ENCODE measurements around the gene TMEM175. TPM values are rescaled to one million over a fixed set of nuclear protein-coding genes. Genes with fewer than 3 reads are reported as not detected.

The TMEM175 gene
- total and polyA plus RNA-seq, 7 donors, result 4.6 to 42.6 (median 30.5) TPM

GRCh38 chr4:968621-969394 is 36.5 kb downstream of the TMEM175 start:
- WGBS, 2 donors, result 78 to 79% methylated on average over 23 of the region's 23 CpGs
- H3K27ac ChIP-seq, result no peak overlapping the region
- intact Hi-C loops (cut with DNase I), result no loop called here
- no peak for TF ChIP-seq EP300 (IDR thresholded peaks at IDR 0.05)
- no peak for TF ChIP-seq POLR2A (IDR thresholded peaks at IDR 0.05)
- TF ChIP-seq POLR2AphosphoS5 (IDR thresholded peaks at IDR 0.05), result no peak
- no peak for TF ChIP-seq CTCF (IDR thresholded peaks at IDR 0.05)
- peaks cover 0 to 36% (median 32%) of the 10 kb centered on the region in 4 donors for H3K4me1 ChIP-seq
- no peak overlapping the region for H3K4me3 ChIP-seq
- no peak for DNase-seq
- no peaks in the 10 kb centered on the region for H3K9me3 ChIP-seq
- peaks cover 0 to 11% (median 0%) of the 10 kb centered on the region in 4 donors for H3K36me3 ChIP-seq
- peaks cover 0 to 17% (median 16%) of the 10 kb centered on the region in 3 donors for H3K27me3 ChIP-seq

- no peak overlapping the region for H3K4me3 ChIP-seq
- peaks cover 0 to 40% (median 36%) of the 10 kb centered on the region in 4 donors for H3K4me1 ChIP-seq
- H3K36me3 ChIP-seq, result peaks cover 0 to 11% (median 0%) of the 10 kb centered on the region in 4 donors
- H3K27me3 ChIP-seq, result peaks cover 0 to 17% (median 16%) of the 10 kb centered on the region in 3 donors
- no peaks in the 10 kb centered on the region for H3K9me3 ChIP-seq
- WGBS, 2 donors, result 70 to 84% methylated on average over 25 of the region's 25 CpGs
- TF ChIP-seq POLR2AphosphoS5 (IDR thresholded peaks at IDR 0.05) (no peak), CTCF (IDR thresholded peaks at IDR 0.05) (no peak), EP300 (IDR thresholded peaks at IDR 0.05) (no peak), POLR2A (IDR thresholded peaks at IDR 0.05) (no peak)
- intact Hi-C loops (cut with DNase I), result no loop called here
- DNase-seq, result no peak
- no peak overlapping the region for H3K27ac ChIP-seq
Observed at GRCh38 chr4:970046-970745, 37.9 kb downstream of the TMEM175 start.

GRCh38 chr4:970854-971520 is 38.7 kb downstream of the TMEM175 start:
- intact Hi-C loops (cut with DNase I), result no loop called here

More at GRCh38 chr4:970854-971520, 38.7 kb downstream of the TMEM175 start:
- H3K4me1 ChIP-seq, result peaks cover 0 to 40% (median 36%) of the 10 kb centered on the region in 4 donors
- DNase-seq, result no peak
- peaks cover 0 to 5% (median 0%) of the 10 kb centered on the region in 4 donors for H3K36me3 ChIP-seq
- H3K27me3 ChIP-seq, result peaks cover 0 to 17% (median 16%) of the 10 kb centered on the region in 3 donors
- no peak overlapping the region for H3K4me3 ChIP-seq
- H3K9me3 ChIP-seq, result no peaks in the 10 kb centered on the region
- H3K27ac ChIP-seq, result no peak overlapping the region
- 23 to 66% methylated on average over 17 of the region's 17 CpGs for WGBS, 2 donors
- no peak for TF ChIP-seq CTCF (IDR thresholded peaks at IDR 0.05)
- TF ChIP-seq EP300 (IDR thresholded peaks at IDR 0.05), result no peak
- TF ChIP-seq POLR2AphosphoS5 (IDR thresholded peaks at IDR 0.05), result no peak
- no peak for TF ChIP-seq POLR2A (IDR thresholded peaks at IDR 0.05)
